Hepatocyte (in vitro differentiated cells): ENCODE results near the gene CUX1. TPM values are rescaled to one million over a fixed set of nuclear protein-coding genes. Genes with fewer than 3 reads are reported as not detected.

ENCODE experiments used
- DNase-seq: peaks from one replicate; pipeline ENCODE4 v3.0.0-alpha.2; 2016; ENCODE audit warnings: low spot score
- H2AFZ ChIP-seq: fragments of 200-600 bp; sonication (generic); 2 replicates; pipeline ENCODE4 v1.6.0; 2016; ENCODE audit warnings: antibody characterized with exemption, mild to moderate bottlenecking
- H3K27ac ChIP-seq: fragments of 200-600 bp; sonication (generic); 2 replicates; pipeline ENCODE4 v1.5.1; 2016; ENCODE audit warnings: mild to moderate bottlenecking
- H3K27me3 ChIP-seq: fragments of 200-600 bp; sonication (generic); 2 replicates; pipeline ENCODE4 v1.6.1; 2016
- H3K36me3 ChIP-seq: fragments of 200-600 bp; sonication (generic); replicated peaks from 2 replicates; pipeline ENCODE4 v1.5.1; 2016; ENCODE audit warnings: low read depth; ENCODE audit not compliant: insufficient read depth
- H3K4me1 ChIP-seq: fragments of 200-600 bp; sonication (generic); 2 replicates; pipeline ENCODE4 v1.5.1; 2016; ENCODE audit warnings: mild to moderate bottlenecking, moderate library complexity; ENCODE audit not compliant: insufficient read depth
- H3K4me2 ChIP-seq: fragments of 200-600 bp; sonication (generic); 2 replicates; pipeline ENCODE4 v1.6.0; 2016
- H3K4me3 ChIP-seq: fragments of 200-600 bp; sonication (generic); 2 replicates; pipeline ENCODE4 v1.5.1; 2016; ENCODE audit warnings: mild to moderate bottlenecking
- H3K79me2 ChIP-seq: fragments of 200-600 bp; sonication (generic); 2 replicates; pipeline ENCODE4 v1.6.0; 2017; ENCODE audit warnings: mild to moderate bottlenecking
- H3K9me2 ChIP-seq: fragments of 200-600 bp; sonication (generic); replicated peaks from 2 replicates; pipeline ENCODE4 v1.6.0; 2017; ENCODE audit warnings: mild to moderate bottlenecking; ENCODE audit not compliant: insufficient read depth
- H3K9me3 ChIP-seq: fragments of 200-600 bp; sonication (generic); 2 replicates; pipeline ENCODE4 v1.5.1; 2016; ENCODE audit warnings: low read depth, mild to moderate bottlenecking
- H4K20me1 ChIP-seq: fragments of 200-600 bp; sonication (generic); 2 replicates; pipeline ENCODE4 v1.6.0; 2016; ENCODE audit warnings: mild to moderate bottlenecking; ENCODE audit not compliant: insufficient read depth, poor library complexity, severe bottlenecking
- CTCF ChIP-seq: fragments of 200-600 bp; sonication (generic); IDR thresholded peaks from 2 replicates; pipeline ENCODE4 v1.5.1; 2016; ENCODE audit warnings: antibody characterized with exemption, mild to moderate bottlenecking; ENCODE audit not compliant: poor library complexity
- EZH2 ChIP-seq: fragments of 200-600 bp; sonication (generic); IDR thresholded peaks from 2 replicates; pipeline ENCODE4 v1.6.1; 2016; ENCODE audit warnings: antibody characterized with exemption, mild to moderate bottlenecking, borderline replicate concordance
- EZH2phosphoT487 ChIP-seq: fragments of 200-600 bp; sonication (generic); IDR thresholded peaks from one replicate; pipeline ENCODE4 v1.6.1; 2018; ENCODE audit warnings: antibody characterized with exemption, mild to moderate bottlenecking, low read depth, moderate library complexity; ENCODE audit not compliant: unreplicated experiment, severe bottlenecking
- WGBS: methylation state at CpG from one replicate; pipeline ENCODE4 v1.1.6; 2016; ENCODE audit warnings: low lambda C conversion rate; ENCODE audit errors: missing lambda C conversion rate; 5-methylcytosine and 5-hydroxymethylcytosine counted together
- polyA plus RNA-seq: library from polyadenylated mRNA; unstranded; fragments of >200 nt; fragmentation: Nextera tagmentation; extraction: Ambion mirVana; gene quantifications from 2 replicates; pipeline ENCODE4 v1.2.1, GENCODE V29; 2016
- total RNA-seq: library from RNA; depleted of rRNA; stranded (reverse); fragments of >200 nt; gene quantifications from 2 replicates; pipeline ENCODE4 v1.2.3, GENCODE V29; 2014

Gene CUX1
- total and polyA plus RNA-seq, 2 experiments from 2014 or later: 60.1 to 76.8 TPM

DNA sequence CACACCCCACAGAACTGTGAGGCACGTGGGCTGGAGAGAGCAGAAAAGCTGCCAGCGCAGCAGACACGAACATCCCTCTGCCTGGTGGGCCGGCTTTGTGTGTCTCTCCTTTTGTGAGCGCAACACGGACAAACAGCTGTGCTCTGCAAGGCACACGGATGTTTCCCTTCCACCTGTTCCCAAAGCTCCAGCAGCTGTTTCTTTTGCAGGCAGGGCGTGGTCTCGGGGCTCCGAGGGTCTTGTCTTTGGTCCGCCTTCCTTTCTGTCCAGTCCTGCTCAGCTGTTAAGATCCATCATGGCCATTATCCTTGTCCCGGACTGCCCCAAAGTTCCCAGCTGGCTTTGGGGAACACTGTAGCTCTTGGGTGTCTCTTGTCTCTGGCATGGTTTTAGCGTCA, 436.5 kb downstream of the CUX1 start:
- Histone ChIP-seq H3K36me3 (no peaks in the 10 kb centered on the region), H3K4me3 (no peak overlapping the region)
- WGBS: 96% methylated on average over 13 of the region's 13 CpGs

DNA sequence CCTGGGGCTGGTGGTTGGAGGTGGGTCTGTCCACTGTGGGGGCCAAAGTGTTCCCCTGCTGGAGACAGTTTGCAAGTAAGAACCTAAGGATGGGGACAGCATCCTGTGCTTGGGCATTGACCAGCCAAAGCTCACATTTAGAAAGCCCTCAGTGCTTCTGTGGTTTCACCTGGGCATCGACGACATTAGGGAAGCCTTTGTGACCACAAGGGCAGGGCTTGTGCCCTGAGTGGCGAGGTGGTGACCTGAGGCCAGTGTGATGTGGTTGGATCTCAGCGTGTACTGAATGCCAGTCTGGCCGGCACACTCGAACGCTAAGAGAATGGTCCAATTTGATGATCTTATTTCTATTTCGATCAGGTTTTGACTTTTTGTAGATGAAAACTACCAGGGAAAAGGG, 437.1 kb downstream of the CUX1 start:
- Histone ChIP-seq H2AFZ (no peak overlapping the region), H3K79me2 (no peaks in the 10 kb centered on the region), H3K4me1 (no peaks in the 10 kb centered on the region), H3K27me3 (no peaks in the 10 kb centered on the region), H3K4me3 (no peak overlapping the region), H3K27ac (no peak overlapping the region), H3K9me3 (no peaks in the 10 kb centered on the region), H3K4me2 (no peak overlapping the region), H3K9me2 (no peaks in the 10 kb centered on the region), H3K36me3 (no peaks in the 10 kb centered on the region), H4K20me1 (no peaks in the 10 kb centered on the region)
- no peak for TF ChIP-seq EZH2phosphoT487
- no peak for TF ChIP-seq CTCF
- TF ChIP-seq EZH2: no peak
- WGBS: 98% methylated on average over 8 of the region's 8 CpGs
- DNase-seq: no peak

More for the DNA sequence above, 436.5 kb downstream of the CUX1 start:
- Histone ChIP-seq H4K20me1 (no peaks in the 10 kb centered on the region), H3K9me2 (no peaks in the 10 kb centered on the region), H2AFZ (no peak overlapping the region), H3K9me3 (no peaks in the 10 kb centered on the region), H3K4me1 (no peaks in the 10 kb centered on the region), H3K79me2 (no peaks in the 10 kb centered on the region), H3K27ac (no peak overlapping the region), H3K27me3 (no peaks in the 10 kb centered on the region), H3K4me2 (no peak overlapping the region)
- TF ChIP-seq EZH2 (no peak), EZH2phosphoT487 (no peak), CTCF (no peak)
- no peak for DNase-seq

DNA sequence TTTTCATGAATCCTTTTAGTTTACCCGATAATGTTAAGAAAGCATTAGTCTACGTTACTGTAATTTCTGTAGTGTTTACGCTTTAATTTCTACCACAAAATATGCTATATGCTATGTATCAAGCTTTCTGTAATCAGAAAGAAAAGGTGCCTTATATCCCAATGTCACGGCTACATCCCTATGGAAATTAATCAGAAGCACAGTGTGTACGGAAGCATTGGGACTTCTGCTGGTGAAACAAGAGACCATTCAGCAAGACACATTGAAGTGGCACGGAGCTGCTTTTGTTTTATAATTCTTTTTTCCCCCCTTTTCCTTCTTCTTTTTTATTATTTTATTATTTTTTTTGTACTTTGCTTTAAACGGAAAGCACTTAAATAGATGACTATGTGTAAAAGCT, 438.1 kb downstream of the CUX1 start:
- Histone ChIP-seq H3K27me3 (no peaks in the 10 kb centered on the region), H3K4me1 (no peaks in the 10 kb centered on the region), H3K4me2 (no peak overlapping the region), H3K4me3 (no peak overlapping the region), H3K27ac (no peak overlapping the region), H2AFZ (no peak overlapping the region), H3K36me3 (no peaks in the 10 kb centered on the region), H3K9me3 (no peaks in the 10 kb centered on the region), H3K79me2 (no peaks in the 10 kb centered on the region), H4K20me1 (no peaks in the 10 kb centered on the region), H3K9me2 (no peaks in the 10 kb centered on the region)
- DNase-seq: no peak
- WGBS: 95% methylated on average over 7 of the region's 7 CpGs
- no peak for TF ChIP-seq CTCF
- no peak for TF ChIP-seq EZH2

- 95% methylated on average over 15 of the region's 15 CpGs for WGBS
- no peak for DNase-seq
- Histone ChIP-seq H3K9me2 (no peaks in the 10 kb centered on the region), H3K9me3 (no peaks in the 10 kb centered on the region), H3K4me1 (no peaks in the 10 kb centered on the region), H3K36me3 (no peaks in the 10 kb centered on the region), H3K79me2 (no peaks in the 10 kb centered on the region), H3K27ac (no peak overlapping the region), H4K20me1 (no peaks in the 10 kb centered on the region), H3K4me3 (no peak overlapping the region), H3K27me3 (no peaks in the 10 kb centered on the region), H3K4me2 (no peak overlapping the region), H2AFZ (no peak overlapping the region)
- TF ChIP-seq EZH2: no peak
- TF ChIP-seq EZH2phosphoT487: no peak
- TF ChIP-seq CTCF: no peak
These were observed 438.5 kb downstream of the CUX1 start for GRCh38 chr7:102255916-102256315.
